ENCODE results near the gene CISH. TPM values are rescaled to one million over a fixed set of nuclear protein-coding genes. Genes with fewer than 3 reads are reported as not detected.

Gene CISH
- total RNA-seq, 2 experiments from 2014 or later: 192 to 193 TPM

GRCh38 chr3:50567386-50568167 lies 44.0 kb downstream of the CISH start, which contains the start of gene C3orf18:
Gene C3orf18 (minus strand): TSS chr3:50567747. CDS start chr3:50565699, 2,048 bp downstream.
- DNase-seq: peak; percentile 98
- Mint-ChIP-seq H3K36me3 (peaks cover 32% of the 10 kb centered on the region), H3K27me3 (no peaks in the 10 kb centered on the region), H3K9me3 (no peaks in the 10 kb centered on the region), H3K4me1 (peaks cover 38% of the 10 kb centered on the region), H3K27ac (peak within 1 kb of the TSS; percentile 99), H3K4me3 (peak within 1 kb of the TSS; percentile 93)

- H3K4me1 Mint-ChIP-seq: peaks cover 32% of the 10 kb centered on the region
- peak overlapping the region; percentile 38 for H3K27ac Mint-ChIP-seq
- H3K36me3 Mint-ChIP-seq: peaks cover 26% of the 10 kb centered on the region
- H3K27me3 Mint-ChIP-seq: no peaks in the 10 kb centered on the region
- peak overlapping the region; percentile 78 for H3K4me3 Mint-ChIP-seq
- H3K9me3 Mint-ChIP-seq: no peaks in the 10 kb centered on the region
- no peak for DNase-seq
These were observed 44.6 kb downstream of the CISH start for GRCh38 chr3:50567011-50567385.

GRCh38 chr3:50564321-50564720 lies 47.3 kb downstream of the CISH start:
- H3K27ac Mint-ChIP-seq: no peak overlapping the region
- no peaks in the 10 kb centered on the region for H3K27me3 Mint-ChIP-seq
- peaks cover 1% of the 10 kb centered on the region for H3K36me3 Mint-ChIP-seq
- no peak for DNase-seq
- H3K9me3 Mint-ChIP-seq: no peaks in the 10 kb centered on the region
- peaks cover 16% of the 10 kb centered on the region for H3K4me1 Mint-ChIP-seq
- H3K4me3 Mint-ChIP-seq: no peak overlapping the region

GRCh38 chr3:50563867-50564266 lies 47.7 kb downstream of the CISH start:
- peaks cover 1% of the 10 kb centered on the region for H3K36me3 Mint-ChIP-seq
- peaks cover 16% of the 10 kb centered on the region for H3K4me1 Mint-ChIP-seq
- H3K4me3 Mint-ChIP-seq: no peak overlapping the region
- no peak overlapping the region for H3K27ac Mint-ChIP-seq
- no peak for DNase-seq
- no peaks in the 10 kb centered on the region for H3K9me3 Mint-ChIP-seq
- no peaks in the 10 kb centered on the region for H3K27me3 Mint-ChIP-seq

GRCh38 chr3:50562861-50563260 lies 48.7 kb downstream of the CISH start:
- peaks cover 13% of the 10 kb centered on the region for H3K4me1 Mint-ChIP-seq
- H3K9me3 Mint-ChIP-seq: no peaks in the 10 kb centered on the region
- DNase-seq: no peak
- no peaks in the 10 kb centered on the region for H3K27me3 Mint-ChIP-seq
- H3K4me3 Mint-ChIP-seq: no peak overlapping the region
- H3K27ac Mint-ChIP-seq: no peak overlapping the region
- peaks cover 1% of the 10 kb centered on the region for H3K36me3 Mint-ChIP-seq

GRCh38 chr3:50559702-50560101 lies 51.9 kb downstream of the CISH start:
- H3K36me3 Mint-ChIP-seq: no peaks in the 10 kb centered on the region
- no peaks in the 10 kb centered on the region for H3K9me3 Mint-ChIP-seq
- no peak for DNase-seq
- H3K4me1 Mint-ChIP-seq: peaks cover 3% of the 10 kb centered on the region
- no peaks in the 10 kb centered on the region for H3K27me3 Mint-ChIP-seq
- no peak overlapping the region for H3K27ac Mint-ChIP-seq
- H3K4me3 Mint-ChIP-seq: no peak overlapping the region

GRCh38 chr3:50557915-50558314 lies 53.7 kb downstream of the CISH start:
- Mint-ChIP-seq H3K4me3 (no peak overlapping the region), H3K9me3 (no peaks in the 10 kb centered on the region), H3K4me1 (peaks cover 4% of the 10 kb centered on the region), H3K36me3 (no peaks in the 10 kb centered on the region), H3K27me3 (no peaks in the 10 kb centered on the region), H3K27ac (no peak overlapping the region)
- DNase-seq: no peak

GRCh38 chr3:50557106-50557505 lies 54.5 kb downstream of the CISH start:
- H3K4me3 Mint-ChIP-seq: no peak overlapping the region
- H3K27me3 Mint-ChIP-seq: no peaks in the 10 kb centered on the region
- no peaks in the 10 kb centered on the region for H3K36me3 Mint-ChIP-seq
- H3K4me1 Mint-ChIP-seq: peaks cover 4% of the 10 kb centered on the region
- H3K9me3 Mint-ChIP-seq: no peaks in the 10 kb centered on the region
- DNase-seq: no peak
- H3K27ac Mint-ChIP-seq: no peak overlapping the region

Other genes starting within 250 kb of the CISH start
- gene CACNA2D2, start 108.1 kb downstream of the CISH start, total RNA-seq: under 1 TPM; 0.70 to 0.80 TPM
- gene C3orf18, start 44.0 kb downstream of the CISH start, total RNA-seq: 10 to 100 TPM; 15.9 to 17.1 TPM
- gene HEMK1, start 42.3 kb downstream of the CISH start, total RNA-seq: 10 to 100 TPM; 59.8 to 64.7 TPM
- 100 to 1,000 TPM; 166 to 171 TPM for gene MAPKAPK3, start 5.4 kb upstream of the CISH start, total RNA-seq
- gene DOCK3, start 63.2 kb upstream of the CISH start, total RNA-seq: 1 to 10 TPM; 1.9 to 2.1 TPM

Data from activated naive CD8-positive, alpha-beta T cell treated with anti-CD3 and anti-CD28 coated beads for 36 hours (primary cell).